OCI-LY3 (cell line): ENCODE data around the gene CFAP46.

Experiments
- H2AFZ ChIP-seq: fragments of 200-600, 300-600 bp; shearing (Covaris generic); 2 replicates; pipeline ENCODE4 v1.6.0; 2014; ENCODE audit warnings: antibody characterized with exemption, low read depth, low read length
- H3K27ac ChIP-seq: fragments of 200-600, 300-600 bp; sonication (generic); 2 replicates; pipeline ENCODE4 v1.5.1; 2014; ENCODE audit warnings: mild to moderate bottlenecking, low read length, moderate library complexity, mixed read lengths
- H3K27me3 ChIP-seq: fragments of 200-600, 300-600 bp; sonication (generic); 2 replicates; pipeline ENCODE4 v1.6.1; 2014; ENCODE audit warnings: low read depth, low read length, mixed read lengths
- H3K36me3 ChIP-seq: fragments of 200-600, 300-600 bp; sonication (generic); replicated peaks from 2 replicates; pipeline ENCODE3; 2014; ENCODE audit warnings: low read depth, low read length, mixed read lengths
- H3K4me1 ChIP-seq: fragments of 300-600, 200-600 bp; sonication (generic); 2 replicates; pipeline ENCODE4 v1.6.1; 2014; ENCODE audit warnings: low read length, mixed read lengths
- H3K4me2 ChIP-seq: fragments of 200-600, 300-600 bp; sonication (generic); 2 replicates; pipeline ENCODE4 v1.6.1; 2014; ENCODE audit warnings: low read length, mixed read lengths
- H3K4me3 ChIP-seq: fragments of 300-600, 200-600 bp; sonication (generic); 2 replicates; pipeline ENCODE4 v1.5.1; 2014; ENCODE audit warnings: antibody characterized with exemption, mild to moderate bottlenecking, low read length, moderate library complexity
- H3K79me2 ChIP-seq: fragments of 300-600, 200-600 bp; shearing (Covaris generic); 2 replicates; pipeline ENCODE4 v1.6.1; 2014; ENCODE audit warnings: mild to moderate bottlenecking, low read length, mixed read lengths
- H3K9ac ChIP-seq: fragments of 300-600, 200-600 bp; shearing (Covaris generic); 2 replicates; pipeline ENCODE4 v1.6.0; 2014; ENCODE audit warnings: mild to moderate bottlenecking, low read length, moderate library complexity
- H3K9me3 ChIP-seq: fragments of 200-600, 300-600 bp; shearing (Covaris generic); 2 replicates; pipeline ENCODE4 v1.6.1; 2014; ENCODE audit warnings: low read length, mixed read lengths; ENCODE audit not compliant: insufficient read depth
- H4K20me1 ChIP-seq: fragments of 200-600, 300-600 bp; sonication (generic); 2 replicates; pipeline ENCODE4 v1.6.1; 2016; ENCODE audit warnings: low read length, mixed read lengths; ENCODE audit not compliant: insufficient read depth
- CTCF ChIP-seq: fragments of 200-600, 300-600 bp; sonication (generic); IDR thresholded peaks from 2 replicates; pipeline ENCODE4 v1.5.1; 2014; ENCODE audit warnings: antibody characterized with exemption, low read length, low read depth
- EZH2phosphoT487 ChIP-seq: fragments of 200-600 bp; shearing (Covaris generic); IDR thresholded peaks from 2 replicates; pipeline ENCODE4 v1.6.1; 2018; ENCODE audit warnings: antibody characterized with exemption, mixed run types, low read depth

The CFAP46 gene

GRCh38 chr10:132847416-132847777 lies 95.0 kb downstream of the CFAP46 start:
- Histone ChIP-seq H2AFZ (no peak overlapping the region), H3K4me2 (no peak overlapping the region), H3K36me3 (no peaks in the 10 kb centered on the region), H3K9me3 (no peaks in the 10 kb centered on the region), H3K9ac (no peak overlapping the region), H3K27me3 (no peaks in the 10 kb centered on the region), H3K4me3 (no peak overlapping the region), H3K79me2 (no peaks in the 10 kb centered on the region), H3K27ac (no peak overlapping the region), H3K4me1 (no peaks in the 10 kb centered on the region), H4K20me1 (no peaks in the 10 kb centered on the region)
- TF ChIP-seq CTCF, result no peak
- TF ChIP-seq EZH2phosphoT487, result no peak

GRCh38 chr10:132846631-132847415 lies 95.5 kb downstream of the CFAP46 start:
- no peak for TF ChIP-seq EZH2phosphoT487
- no peak for TF ChIP-seq CTCF
- no peak overlapping the region for H3K27ac ChIP-seq
- no peak overlapping the region for H3K4me2 ChIP-seq
- no peaks in the 10 kb centered on the region for H3K9me3 ChIP-seq
- no peak overlapping the region for H3K9ac ChIP-seq
- H3K4me1 ChIP-seq, result no peaks in the 10 kb centered on the region
- no peaks in the 10 kb centered on the region for H4K20me1 ChIP-seq
- no peak overlapping the region for H2AFZ ChIP-seq
- H3K79me2 ChIP-seq, result no peaks in the 10 kb centered on the region
- no peaks in the 10 kb centered on the region for H3K36me3 ChIP-seq
- H3K27me3 ChIP-seq, result no peaks in the 10 kb centered on the region
- H3K4me3 ChIP-seq, result no peak overlapping the region

GRCh38 chr10:132845780-132846595 lies 96.4 kb downstream of the CFAP46 start:
- H3K27me3 ChIP-seq, result no peaks in the 10 kb centered on the region
- H2AFZ ChIP-seq, result no peak overlapping the region
- no peak overlapping the region for H3K9ac ChIP-seq
- TF ChIP-seq CTCF (no peak), EZH2phosphoT487 (no peak)
- no peaks in the 10 kb centered on the region for H3K79me2 ChIP-seq
- H3K4me2 ChIP-seq, result no peak overlapping the region
- no peak overlapping the region for H3K4me3 ChIP-seq
- no peaks in the 10 kb centered on the region for H3K36me3 ChIP-seq
- no peaks in the 10 kb centered on the region for H4K20me1 ChIP-seq
- no peaks in the 10 kb centered on the region for H3K4me1 ChIP-seq
- no peaks in the 10 kb centered on the region for H3K9me3 ChIP-seq
- no peak overlapping the region for H3K27ac ChIP-seq

GRCh38 chr10:132845041-132845551 lies 97.3 kb downstream of the CFAP46 start:
- no peak overlapping the region for H3K27ac ChIP-seq
- no peaks in the 10 kb centered on the region for H3K79me2 ChIP-seq
- no peaks in the 10 kb centered on the region for H3K4me1 ChIP-seq
- H4K20me1 ChIP-seq, result no peaks in the 10 kb centered on the region
- no peak overlapping the region for H3K9ac ChIP-seq
- TF ChIP-seq CTCF (no peak), EZH2phosphoT487 (no peak)
- no peaks in the 10 kb centered on the region for H3K27me3 ChIP-seq
- no peak overlapping the region for H3K4me2 ChIP-seq
- no peaks in the 10 kb centered on the region for H3K9me3 ChIP-seq
- H3K4me3 ChIP-seq, result no peak overlapping the region
- H2AFZ ChIP-seq, result no peak overlapping the region
- H3K36me3 ChIP-seq, result no peaks in the 10 kb centered on the region
